Brain microvascular endothelial cell (primary cell): Measurements from ENCODE around the gene S100A11.

Experiments used
- DNase-seq: peaks from one replicate; pipeline ENCODE4 v3.0.0-alpha.2; 2020
- H3K27ac ChIP-seq: fragments of 250-450 bp; sonication (Bioruptor Pico); 2 replicates; pipeline ENCODE4 v1.5.1; 2020; ENCODE audit warnings: mild to moderate bottlenecking, moderate library complexity
- H3K27me3 ChIP-seq: fragments of 250-450 bp; sonication (Bioruptor Pico); replicated peaks from 2 replicates; pipeline ENCODE4 v1.5.1; 2020; ENCODE audit warnings: mild to moderate bottlenecking
- H3K36me3 ChIP-seq: fragments of 250-450 bp; sonication (Bioruptor Pico); replicated peaks from 2 replicates; pipeline ENCODE4 v1.5.1; 2020; ENCODE audit warnings: mild to moderate bottlenecking
- H3K4me3 ChIP-seq: 2 replicates; pipeline ENCODE4 v1.5.1; 2011; ENCODE audit warnings: low read depth, mild to moderate bottlenecking, control low read depth, low read length, moderate library complexity
- in situ Hi-C: cut with HindIII; loops from 2 replicates; pipeline ENCODE4 v1.10.0; 2017; ENCODE audit warnings: low sequenced_read_pairs, low pct_ligation_motif_present
- TF ChIP-seq, protein P1 (sequence below): IDR thresholded peaks from 2 replicates; pipeline ENCODE4 v1.5.1; 2011; ENCODE audit warnings: low read depth, mild to moderate bottlenecking, moderate library complexity, low read length, control low read depth, inconsistent platforms; ENCODE audit errors: missing control alignments

S100A11 gene

DNA sequence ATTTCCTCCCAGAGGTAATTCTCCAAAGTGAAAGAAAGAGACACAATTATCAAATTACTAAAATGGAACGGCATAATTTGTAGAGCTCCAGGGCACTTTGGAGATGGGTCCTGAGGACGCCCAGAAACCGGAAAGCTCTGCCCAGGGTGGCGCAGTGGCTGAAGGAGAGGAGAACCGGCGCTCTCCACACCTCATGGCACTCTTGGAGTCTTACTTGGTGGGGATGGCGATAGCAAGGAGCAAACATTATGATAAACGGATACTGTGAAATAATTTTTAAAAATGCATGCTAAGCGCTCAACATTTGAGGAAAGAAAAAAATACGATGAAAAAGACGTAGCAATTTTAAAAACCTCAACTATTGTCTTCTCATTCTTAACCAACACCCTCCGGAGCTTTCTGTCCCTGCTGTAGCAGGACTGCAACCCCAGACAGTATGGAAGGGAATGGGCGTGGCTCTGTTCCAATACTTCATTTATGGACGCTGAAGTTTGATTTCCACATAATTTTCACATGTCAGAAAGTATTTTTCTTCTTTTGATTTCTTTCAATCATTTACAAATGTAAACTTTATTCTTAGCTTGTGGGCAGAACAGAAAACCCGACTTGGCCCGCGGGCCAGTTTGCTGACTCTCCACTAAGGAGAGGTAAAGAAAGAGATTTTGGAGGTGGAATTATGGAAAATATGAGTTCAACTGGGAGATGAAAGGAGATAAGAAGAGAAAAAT lies 1.1 kb downstream of the S100A11 start:
- TF ChIP-seq, protein P1, sequence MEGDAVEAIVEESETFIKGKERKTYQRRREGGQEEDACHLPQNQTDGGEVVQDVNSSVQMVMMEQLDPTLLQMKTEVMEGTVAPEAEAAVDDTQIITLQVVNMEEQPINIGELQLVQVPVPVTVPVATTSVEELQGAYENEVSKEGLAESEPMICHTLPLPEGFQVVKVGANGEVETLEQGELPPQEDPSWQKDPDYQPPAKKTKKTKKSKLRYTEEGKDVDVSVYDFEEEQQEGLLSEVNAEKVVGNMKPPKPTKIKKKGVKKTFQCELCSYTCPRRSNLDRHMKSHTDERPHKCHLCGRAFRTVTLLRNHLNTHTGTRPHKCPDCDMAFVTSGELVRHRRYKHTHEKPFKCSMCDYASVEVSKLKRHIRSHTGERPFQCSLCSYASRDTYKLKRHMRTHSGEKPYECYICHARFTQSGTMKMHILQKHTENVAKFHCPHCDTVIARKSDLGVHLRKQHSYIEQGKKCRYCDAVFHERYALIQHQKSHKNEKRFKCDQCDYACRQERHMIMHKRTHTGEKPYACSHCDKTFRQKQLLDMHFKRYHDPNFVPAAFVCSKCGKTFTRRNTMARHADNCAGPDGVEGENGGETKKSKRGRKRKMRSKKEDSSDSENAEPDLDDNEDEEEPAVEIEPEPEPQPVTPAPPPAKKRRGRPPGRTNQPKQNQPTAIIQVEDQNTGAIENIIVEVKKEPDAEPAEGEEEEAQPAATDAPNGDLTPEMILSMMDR, result no peak
- H3K4me3 ChIP-seq, result peak overlapping the region; percentile 97
- peak overlapping the region; percentile 91 for H3K27ac ChIP-seq
- H3K36me3 ChIP-seq, result peaks cover 44% of the 10 kb centered on the region
- peaks cover 4% of the 10 kb centered on the region for H3K27me3 ChIP-seq
- no peak for DNase-seq
- in situ Hi-C loops, result no loop called here

DNA sequence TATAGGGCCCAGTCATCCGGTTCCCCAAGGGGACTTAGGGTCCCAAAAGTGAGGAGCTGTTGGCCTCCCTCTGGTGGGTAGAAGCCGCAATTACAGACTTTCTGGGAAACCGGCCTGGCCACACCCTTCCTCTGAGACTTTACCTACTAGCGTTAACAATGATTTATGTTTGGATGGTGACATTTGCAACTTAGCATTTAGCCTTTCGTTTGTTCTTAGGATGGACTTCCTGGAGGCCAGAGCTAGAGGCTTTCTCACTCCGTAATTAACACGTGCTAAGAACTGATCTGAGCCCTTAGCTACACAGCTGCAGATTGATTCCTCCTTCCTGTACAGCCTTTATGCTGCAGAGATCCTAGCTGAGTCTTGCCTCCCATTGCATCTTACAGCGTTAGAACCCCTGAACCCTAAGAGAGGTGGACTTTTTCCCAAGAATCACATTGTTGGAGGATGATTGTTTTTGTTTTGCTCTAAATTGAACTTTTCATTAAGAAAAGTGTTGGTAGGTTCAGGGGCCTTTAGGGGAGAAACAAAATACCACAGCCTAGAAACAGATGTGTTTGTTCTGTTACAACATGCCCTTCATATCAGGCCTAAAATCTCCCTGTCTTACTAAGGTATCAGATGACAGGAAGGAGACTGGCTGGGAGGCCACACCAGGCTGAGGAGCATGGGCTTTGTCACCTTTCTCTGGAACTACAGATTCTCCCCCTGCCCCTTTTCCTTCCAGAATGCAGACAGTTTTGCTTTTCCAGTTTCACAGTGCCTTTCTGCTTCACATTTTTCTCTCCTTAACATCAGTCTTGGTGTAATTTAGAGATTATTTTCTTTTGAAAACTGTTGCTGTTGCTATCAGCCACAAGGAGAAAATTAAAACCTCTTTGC lies 1.9 kb downstream of the S100A11 start:
- no peaks in the 10 kb centered on the region for H3K27me3 ChIP-seq
- in situ Hi-C loops, result no loop called here
- H3K36me3 ChIP-seq, result peaks cover 46% of the 10 kb centered on the region
- peak overlapping the region; percentile 91 for H3K27ac ChIP-seq
- TF ChIP-seq, protein P1, result peak; percentile 87
- peak overlapping the region; percentile 97 for H3K4me3 ChIP-seq
- DNase-seq, result peak; percentile 54

DNA sequence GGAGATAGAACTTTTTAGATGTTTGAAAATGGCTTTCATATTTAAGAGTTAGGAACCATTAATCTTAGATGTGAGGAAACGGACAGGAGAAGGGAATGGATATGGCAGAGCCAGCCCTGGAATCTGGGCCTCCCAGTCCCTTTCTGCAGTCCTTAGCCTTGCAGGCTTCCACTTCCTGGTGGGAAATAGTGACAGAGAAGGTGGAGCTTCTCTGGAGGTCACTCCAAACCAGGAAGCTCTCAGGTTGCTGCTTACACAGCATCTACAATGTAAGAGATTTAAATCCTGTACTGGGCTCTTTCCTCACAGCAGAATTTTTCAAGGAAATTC lies 2.5 kb downstream of the S100A11 start:
- no peak for DNase-seq
- no peaks in the 10 kb centered on the region for H3K27me3 ChIP-seq
- in situ Hi-C loops, result no loop called here
- peak overlapping the region; percentile 91 for H3K27ac ChIP-seq
- H3K36me3 ChIP-seq, result peaks cover 46% of the 10 kb centered on the region
- peak overlapping the region; percentile 97 for H3K4me3 ChIP-seq
- TF ChIP-seq, protein P1, result no peak

DNA sequence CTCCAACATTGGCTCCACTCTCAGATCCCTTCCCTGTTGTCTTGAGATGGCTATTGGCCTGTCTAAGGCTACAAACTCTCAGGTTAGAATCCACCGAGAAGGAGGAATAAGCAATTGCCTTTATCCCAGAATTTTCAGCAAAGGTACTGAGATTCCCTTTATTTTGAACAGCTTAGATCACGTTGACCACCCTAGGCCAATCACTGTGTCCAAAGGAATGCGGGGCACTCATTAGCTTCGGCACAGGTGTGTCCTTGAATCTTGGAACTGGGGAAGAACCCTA lies 6.9 kb downstream of the S100A11 start:
- Histone ChIP-seq H3K4me3 (no peak overlapping the region), H3K27ac (peak overlapping the region; percentile 50), H3K36me3 (peaks cover 42% of the 10 kb centered on the region), H3K27me3 (no peaks in the 10 kb centered on the region)
- in situ Hi-C loops, result no loop called here
- DNase-seq, result no peak
- TF ChIP-seq, protein P1, result no peak

DNA sequence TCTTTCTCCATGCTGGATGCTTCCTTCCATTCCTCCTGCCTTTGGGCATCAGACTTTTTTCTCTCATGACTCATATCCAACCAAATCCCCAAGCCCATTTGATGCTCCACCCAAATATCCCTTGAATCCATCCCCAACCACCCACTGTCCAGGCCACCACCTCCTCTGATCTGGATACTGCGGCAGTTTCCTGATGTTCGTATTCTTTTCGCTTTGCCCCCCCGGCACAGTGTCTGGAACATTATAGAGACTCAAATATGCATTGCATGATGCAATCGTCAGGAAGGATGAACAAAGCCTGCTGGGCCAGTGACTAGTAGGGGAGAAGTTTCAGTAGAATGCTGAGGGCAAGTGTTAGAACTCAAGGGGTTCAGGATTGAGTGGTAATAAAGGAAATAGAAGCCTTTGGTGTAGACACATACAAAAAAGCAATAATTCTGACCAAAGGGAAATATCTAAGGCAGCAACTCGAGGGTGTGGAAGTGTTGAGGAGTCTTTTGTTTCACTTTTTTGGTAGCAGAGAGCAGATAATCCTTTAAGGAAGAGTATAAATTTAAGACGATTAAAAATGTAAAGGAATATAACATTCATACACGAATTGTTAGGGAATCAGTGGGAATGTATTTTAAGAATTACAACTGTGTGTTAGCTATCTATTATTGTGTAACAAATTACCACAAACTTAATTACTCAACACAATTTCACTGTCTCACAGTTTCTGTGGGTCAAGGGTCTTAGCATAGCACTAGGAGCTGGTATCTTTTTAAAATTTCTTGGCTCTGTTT lies 7.5 kb downstream of the S100A11 start:
- H3K27ac ChIP-seq, result peak overlapping the region; percentile 50
- H3K4me3 ChIP-seq, result no peak overlapping the region
- peak; percentile 68 for DNase-seq
- H3K27me3 ChIP-seq, result no peaks in the 10 kb centered on the region
- H3K36me3 ChIP-seq, result peaks cover 38% of the 10 kb centered on the region
- in situ Hi-C loops, result no loop called here
- TF ChIP-seq, protein P1, result no peak
